ENCODE data around the gene DNMT3A. TPM values are rescaled to one million over a fixed set of nuclear protein-coding genes. Genes with fewer than 3 reads are reported as not detected.

Gene DNMT3A
- total RNA-seq, 1 donor from 2014 or later = 16.5 TPM

DNA sequence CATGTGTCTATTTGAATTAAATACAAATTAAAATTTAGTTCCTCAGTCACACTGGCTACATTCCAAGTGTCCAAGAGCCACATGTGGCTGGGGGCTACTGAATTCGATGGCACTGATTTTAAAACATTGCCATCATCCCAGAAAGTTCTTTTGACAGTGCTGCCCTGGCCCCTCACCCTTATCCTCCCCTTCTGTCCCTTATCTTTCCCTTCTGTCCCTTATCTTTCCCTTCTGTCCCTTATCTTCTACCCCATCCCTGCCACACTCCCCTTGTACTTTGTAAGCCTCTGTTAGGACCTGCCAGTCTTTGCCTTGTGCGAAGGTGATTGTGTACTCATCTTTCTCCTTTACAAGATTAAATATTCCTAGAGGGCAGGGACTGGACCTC lies 85.2 kb downstream of the DNMT3A start:
- Histone ChIP-seq H3K27ac (replicated peaks) (peak overlapping the region; percentile 40), H3K9me3 (replicated peaks) (no peaks in the 10 kb centered on the region), H3K4me3 (no peak overlapping the region), H3K27me3 (ENCODE audit: low read depth) (no peaks in the 10 kb centered on the region), H3K36me3 (peaks cover 17% of the 10 kb centered on the region), H3K4me1 (peaks cover 33% of the 10 kb centered on the region)
- no peak for DNase-seq
- intact Hi-C loops (cut with micrococcal nuclease) = no loop called here
- TF ChIP-seq, protein P1, sequence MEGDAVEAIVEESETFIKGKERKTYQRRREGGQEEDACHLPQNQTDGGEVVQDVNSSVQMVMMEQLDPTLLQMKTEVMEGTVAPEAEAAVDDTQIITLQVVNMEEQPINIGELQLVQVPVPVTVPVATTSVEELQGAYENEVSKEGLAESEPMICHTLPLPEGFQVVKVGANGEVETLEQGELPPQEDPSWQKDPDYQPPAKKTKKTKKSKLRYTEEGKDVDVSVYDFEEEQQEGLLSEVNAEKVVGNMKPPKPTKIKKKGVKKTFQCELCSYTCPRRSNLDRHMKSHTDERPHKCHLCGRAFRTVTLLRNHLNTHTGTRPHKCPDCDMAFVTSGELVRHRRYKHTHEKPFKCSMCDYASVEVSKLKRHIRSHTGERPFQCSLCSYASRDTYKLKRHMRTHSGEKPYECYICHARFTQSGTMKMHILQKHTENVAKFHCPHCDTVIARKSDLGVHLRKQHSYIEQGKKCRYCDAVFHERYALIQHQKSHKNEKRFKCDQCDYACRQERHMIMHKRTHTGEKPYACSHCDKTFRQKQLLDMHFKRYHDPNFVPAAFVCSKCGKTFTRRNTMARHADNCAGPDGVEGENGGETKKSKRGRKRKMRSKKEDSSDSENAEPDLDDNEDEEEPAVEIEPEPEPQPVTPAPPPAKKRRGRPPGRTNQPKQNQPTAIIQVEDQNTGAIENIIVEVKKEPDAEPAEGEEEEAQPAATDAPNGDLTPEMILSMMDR (IDR thresholded peaks at IDR 0.05; ENCODE audit: borderline replicate concordance) = no peak

DNA sequence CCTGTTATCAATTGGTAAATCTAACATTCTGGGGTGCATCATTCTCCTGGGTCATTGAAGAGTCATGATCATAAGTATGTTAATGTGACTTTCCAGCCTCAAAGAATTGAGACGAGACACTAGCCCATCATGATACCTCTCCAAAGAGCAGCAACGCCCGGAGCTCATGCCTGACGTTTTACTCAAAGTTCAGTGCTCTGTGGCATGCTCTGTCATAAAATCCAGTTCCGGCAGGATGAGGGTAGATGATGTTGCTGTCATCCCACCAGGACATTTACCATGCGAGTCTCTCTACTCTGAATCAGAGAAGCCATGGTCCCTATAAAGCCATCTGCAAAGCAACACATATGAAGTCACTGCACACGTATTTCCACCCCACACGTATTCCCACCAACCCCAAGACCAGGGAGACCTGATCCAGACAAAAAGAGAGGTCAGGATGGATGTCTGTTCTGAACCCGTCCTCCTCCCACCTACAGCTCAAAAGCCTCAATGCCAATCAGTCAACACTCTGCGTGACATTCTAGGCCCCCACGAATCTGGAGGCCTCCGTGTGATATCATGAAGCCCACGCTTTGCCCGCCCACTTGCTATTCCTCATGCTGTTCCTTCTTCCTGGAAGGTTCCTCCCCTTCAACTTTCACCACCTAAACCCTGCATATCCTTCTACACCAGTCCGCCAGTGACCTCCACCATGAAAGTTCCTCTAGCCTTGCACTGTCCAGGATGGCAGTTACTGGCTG lies 85.8 kb downstream of the DNMT3A start:
- intact Hi-C loops (cut with micrococcal nuclease) = no loop called here
- TF ChIP-seq, protein P1 (IDR thresholded peaks at IDR 0.05; ENCODE audit: borderline replicate concordance) = no peak
- DNase-seq = no peak
- Histone ChIP-seq H3K36me3 (peaks cover 17% of the 10 kb centered on the region), H3K4me3 (no peak overlapping the region), H3K27ac (replicated peaks) (peak overlapping the region; percentile 40), H3K9me3 (replicated peaks) (no peaks in the 10 kb centered on the region), H3K4me1 (peaks cover 39% of the 10 kb centered on the region), H3K27me3 (ENCODE audit: low read depth) (no peaks in the 10 kb centered on the region)

DNA sequence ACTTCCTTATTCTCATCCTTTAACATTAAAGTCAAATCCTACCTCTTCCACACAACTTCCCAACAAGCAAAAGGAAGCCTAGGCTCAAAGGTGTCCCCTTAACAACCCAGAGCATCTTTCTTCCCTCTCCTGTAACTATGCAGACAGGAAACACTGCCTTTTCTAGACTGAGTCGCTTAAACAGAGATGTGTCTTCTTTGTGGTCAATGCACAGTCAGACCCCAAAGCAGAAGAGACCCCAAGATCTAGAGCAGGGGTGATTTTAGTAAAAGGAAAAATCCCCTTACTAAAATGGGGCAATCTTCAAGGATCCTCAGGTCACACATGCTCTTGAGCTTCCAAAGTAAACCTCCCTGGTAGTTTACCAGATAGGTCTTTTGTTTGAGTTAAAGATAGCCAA lies 86.8 kb downstream of the DNMT3A start:
- TF ChIP-seq, protein P1 (IDR thresholded peaks at IDR 0.05; ENCODE audit: borderline replicate concordance) = no peak
- no peak overlapping the region for H3K27ac ChIP-seq (replicated peaks)
- intact Hi-C loops (cut with micrococcal nuclease) = no loop called here
- no peak for DNase-seq
- no peaks in the 10 kb centered on the region for H3K9me3 ChIP-seq (replicated peaks)
- H3K4me3 ChIP-seq = no peak overlapping the region
- peaks cover 41% of the 10 kb centered on the region for H3K4me1 ChIP-seq
- no peaks in the 10 kb centered on the region for H3K27me3 ChIP-seq (ENCODE audit: low read depth)
- peaks cover 10% of the 10 kb centered on the region for H3K36me3 ChIP-seq

DNA sequence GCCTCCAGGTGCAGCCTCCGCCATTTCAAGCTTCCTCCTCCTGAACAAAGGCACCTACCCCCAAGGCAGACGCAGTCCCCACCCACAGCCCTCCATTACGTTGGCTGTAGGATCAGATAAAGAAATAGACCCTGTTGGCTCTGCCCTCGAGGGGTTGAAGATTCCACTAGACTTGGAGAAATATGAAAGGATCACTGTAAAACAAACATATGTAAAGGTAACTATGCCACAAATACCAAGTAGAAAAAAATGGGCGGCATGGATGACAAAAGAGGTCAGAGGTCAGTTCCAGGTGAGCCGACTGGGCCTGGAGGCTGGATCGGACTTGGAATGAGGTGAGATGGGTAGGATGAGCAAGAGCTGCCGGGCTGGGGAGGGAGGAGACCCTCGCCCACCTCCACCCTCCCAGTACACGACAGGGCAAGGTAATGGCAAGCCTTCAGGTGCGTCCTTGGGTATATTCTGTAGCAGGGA lies 88.5 kb downstream of the DNMT3A start:
- Histone ChIP-seq H3K27me3 (ENCODE audit: low read depth) (no peaks in the 10 kb centered on the region), H3K27ac (replicated peaks) (peak overlapping the region; percentile 87), H3K9me3 (replicated peaks) (no peaks in the 10 kb centered on the region), H3K36me3 (peaks cover 8% of the 10 kb centered on the region), H3K4me3 (peak overlapping the region; percentile 69), H3K4me1 (peaks cover 41% of the 10 kb centered on the region)
- no peak for DNase-seq
- intact Hi-C loops (cut with micrococcal nuclease) = no loop called here
- TF ChIP-seq, protein P1 (IDR thresholded peaks at IDR 0.05; ENCODE audit: borderline replicate concordance) = no peak

DNA sequence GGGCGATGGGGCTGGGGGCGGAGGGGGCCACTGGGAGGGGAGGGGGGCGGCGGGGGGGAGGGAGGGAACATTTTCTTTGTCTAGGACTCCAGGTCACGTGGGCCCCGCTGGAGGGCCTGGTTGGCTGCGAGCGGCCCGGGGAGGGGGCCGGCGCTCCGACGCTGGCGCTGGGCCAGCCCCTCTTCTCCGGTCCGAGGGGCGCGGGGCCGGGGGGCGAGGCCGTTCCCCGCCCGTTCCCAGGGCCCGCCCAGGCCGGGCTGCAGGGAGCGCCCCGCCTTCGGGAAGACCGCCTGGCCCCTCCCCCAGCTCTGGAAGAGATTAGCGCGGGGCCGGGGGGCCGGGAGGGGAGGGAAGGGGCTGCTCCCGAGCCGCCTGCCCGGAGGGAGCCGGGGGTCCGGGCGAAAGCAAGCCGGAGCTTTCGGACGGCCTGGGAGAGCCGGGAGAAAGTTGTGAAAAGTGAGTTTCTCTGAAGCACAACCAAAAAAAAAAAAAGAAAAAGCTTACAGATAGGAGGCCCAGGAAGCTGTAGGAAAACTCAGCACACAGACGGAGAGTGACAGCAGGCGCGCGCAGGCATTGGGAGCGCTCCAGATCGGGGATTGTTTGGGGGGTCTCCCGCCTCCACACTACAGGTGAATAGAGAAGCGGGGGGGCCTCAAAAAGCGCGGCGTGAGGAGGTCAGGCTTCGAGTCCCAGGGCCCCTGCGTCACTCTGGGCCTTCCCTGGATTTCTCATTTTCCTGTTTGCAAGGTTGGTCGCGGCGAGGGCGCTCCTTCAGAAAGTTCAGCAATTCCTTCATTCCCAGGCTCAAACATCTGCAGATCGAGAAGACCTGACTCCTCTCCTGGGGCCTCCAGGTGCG lies 89.2 kb downstream of the DNMT3A start:
- Histone ChIP-seq H3K4me1 (peaks cover 37% of the 10 kb centered on the region), H3K27me3 (ENCODE audit: low read depth) (no peaks in the 10 kb centered on the region), H3K36me3 (peaks cover 14% of the 10 kb centered on the region), H3K4me3 (peak overlapping the region; percentile 69), H3K9me3 (replicated peaks) (no peaks in the 10 kb centered on the region), H3K27ac (replicated peaks) (peak overlapping the region; percentile 87)
- DNase-seq = peak; percentile 61
- TF ChIP-seq, protein P1 (IDR thresholded peaks at IDR 0.05; ENCODE audit: borderline replicate concordance) = no peak
- intact Hi-C loops (cut with micrococcal nuclease) = no loop called here
